ENCODE data around the gene NKX3-2. TPM values are rescaled to one million over a fixed set of nuclear protein-coding genes. Genes with fewer than 3 reads are reported as not detected.

NKX3-2 gene
- total RNA-seq, 1 experiment from 2014 or later: not detected

DNA sequence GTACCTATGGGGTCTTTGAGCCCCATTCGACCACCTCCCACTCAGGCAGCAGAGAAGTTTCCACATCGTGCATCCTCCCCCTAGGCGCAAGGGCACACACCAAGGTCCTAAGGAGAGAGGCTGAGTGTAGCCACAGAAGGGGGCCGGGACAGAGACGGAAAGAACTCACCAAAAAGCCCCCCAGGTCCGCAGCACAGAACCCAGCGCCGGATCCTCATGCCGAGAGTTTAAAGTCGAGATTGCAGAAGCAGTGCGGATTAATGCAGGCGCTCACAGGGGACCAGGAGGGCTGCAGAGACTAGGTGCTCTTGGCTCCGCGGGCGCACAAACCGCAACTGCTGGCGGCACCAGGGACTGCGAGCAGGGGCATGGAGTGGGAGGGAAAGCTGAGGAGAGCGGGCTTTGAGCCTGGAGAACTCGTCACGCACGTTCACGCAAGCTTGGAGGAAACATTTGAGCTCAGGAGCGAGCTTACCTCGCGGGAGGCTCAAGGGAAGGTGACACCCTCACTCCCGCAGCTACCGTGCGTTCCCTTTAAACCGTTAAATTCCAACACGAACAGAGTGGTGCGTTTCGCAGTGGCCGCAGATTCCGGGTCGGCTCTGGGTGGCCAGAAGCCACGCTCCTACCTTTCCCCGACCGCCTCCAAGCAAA is 8.5 kb downstream of the NKX3-2 start:
- Histone ChIP-seq H4K20me1 (ENCODE audit: insufficient read depth) (no peaks in the 10 kb centered on the region), H3K4me1 (replicated peaks; ENCODE audit: insufficient read depth) (no peaks in the 10 kb centered on the region), H3K9me2 (ENCODE audit: insufficient read depth) (no peaks in the 10 kb centered on the region), H3F3A (ENCODE audit: insufficient read depth, low read depth) (no peaks in the 10 kb centered on the region), H3K9me3 (ENCODE audit: insufficient read depth, low read depth) (no peaks in the 10 kb centered on the region), H3K4me2 (no peak overlapping the region), H3K36me3 (ENCODE audit: low read depth) (no peaks in the 10 kb centered on the region), H3K27ac (no peak overlapping the region), H3K27me3 (ENCODE audit: insufficient read depth, low read depth) (peaks cover 29% of the 10 kb centered on the region), H3K79me2 (ENCODE audit: low read depth) (no peaks in the 10 kb centered on the region), H3K4me3 (no peak overlapping the region), H2AFZ (no peak overlapping the region)
- DNase-seq: no peak
- CTCF ChIA-PET: no interaction called here
- POLR2A ChIA-PET (ENCODE audit: unreplicated experiment): no interaction called here
- intact Hi-C loops (cut with micrococcal nuclease; ENCODE audit: unreplicated experiment): no loop called here
- TF ChIP-seq, protein P1, sequence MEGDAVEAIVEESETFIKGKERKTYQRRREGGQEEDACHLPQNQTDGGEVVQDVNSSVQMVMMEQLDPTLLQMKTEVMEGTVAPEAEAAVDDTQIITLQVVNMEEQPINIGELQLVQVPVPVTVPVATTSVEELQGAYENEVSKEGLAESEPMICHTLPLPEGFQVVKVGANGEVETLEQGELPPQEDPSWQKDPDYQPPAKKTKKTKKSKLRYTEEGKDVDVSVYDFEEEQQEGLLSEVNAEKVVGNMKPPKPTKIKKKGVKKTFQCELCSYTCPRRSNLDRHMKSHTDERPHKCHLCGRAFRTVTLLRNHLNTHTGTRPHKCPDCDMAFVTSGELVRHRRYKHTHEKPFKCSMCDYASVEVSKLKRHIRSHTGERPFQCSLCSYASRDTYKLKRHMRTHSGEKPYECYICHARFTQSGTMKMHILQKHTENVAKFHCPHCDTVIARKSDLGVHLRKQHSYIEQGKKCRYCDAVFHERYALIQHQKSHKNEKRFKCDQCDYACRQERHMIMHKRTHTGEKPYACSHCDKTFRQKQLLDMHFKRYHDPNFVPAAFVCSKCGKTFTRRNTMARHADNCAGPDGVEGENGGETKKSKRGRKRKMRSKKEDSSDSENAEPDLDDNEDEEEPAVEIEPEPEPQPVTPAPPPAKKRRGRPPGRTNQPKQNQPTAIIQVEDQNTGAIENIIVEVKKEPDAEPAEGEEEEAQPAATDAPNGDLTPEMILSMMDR (conservative IDR thresholded peaks at IDR 0.05): no peak
- TF ChIP-seq EZH2 (IDR thresholded peaks at IDR 0.05; ENCODE audit: low read depth): no peak
- no TSS peak for BruUV-seq (replicated peaks)

DNA sequence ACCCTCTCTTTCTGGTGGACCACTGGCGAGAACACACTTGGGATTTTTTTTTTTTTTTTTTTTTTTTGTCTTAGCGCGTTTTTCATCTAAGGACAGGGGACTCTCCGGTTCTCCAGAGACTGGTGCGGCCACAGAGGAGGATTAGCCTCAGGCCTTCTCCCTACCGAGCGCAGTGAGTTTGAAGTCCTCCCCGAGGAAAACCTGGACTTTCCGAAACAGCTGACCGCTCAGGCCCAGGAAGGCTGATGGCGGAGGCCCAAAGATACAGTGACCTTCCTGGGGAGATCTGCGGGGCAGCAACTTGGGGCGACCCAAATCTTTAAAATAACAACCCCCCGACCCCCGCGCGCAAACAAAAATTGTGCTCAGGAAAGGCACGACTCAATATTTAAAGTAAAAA is 9.2 kb downstream of the NKX3-2 start:
- BruUV-seq (replicated peaks): no TSS peak
- ChIA-PET POLR2A (ENCODE audit: unreplicated experiment) (no interaction called here), CTCF (no interaction called here)
- H3K4me2 ChIP-seq: no peak overlapping the region
- no peak overlapping the region for H2AFZ ChIP-seq
- H3K9me2 ChIP-seq (ENCODE audit: insufficient read depth): no peaks in the 10 kb centered on the region
- H3K4me3 ChIP-seq: no peak overlapping the region
- TF ChIP-seq, protein P1 (conservative IDR thresholded peaks at IDR 0.05): no peak
- no peak for TF ChIP-seq EZH2 (IDR thresholded peaks at IDR 0.05; ENCODE audit: low read depth)
- no peaks in the 10 kb centered on the region for H3K79me2 ChIP-seq (ENCODE audit: low read depth)
- intact Hi-C loops (cut with micrococcal nuclease; ENCODE audit: unreplicated experiment): no loop called here
- no peaks in the 10 kb centered on the region for H3F3A ChIP-seq (ENCODE audit: insufficient read depth, low read depth)
- no peaks in the 10 kb centered on the region for H4K20me1 ChIP-seq (ENCODE audit: insufficient read depth)
- H3K36me3 ChIP-seq (ENCODE audit: low read depth): no peaks in the 10 kb centered on the region
- DNase-seq: no peak
- peaks cover 25% of the 10 kb centered on the region for H3K27me3 ChIP-seq (ENCODE audit: insufficient read depth, low read depth)
- H3K4me1 ChIP-seq (replicated peaks; ENCODE audit: insufficient read depth): no peaks in the 10 kb centered on the region
- H3K9me3 ChIP-seq (ENCODE audit: insufficient read depth, low read depth): no peaks in the 10 kb centered on the region
- no peak overlapping the region for H3K27ac ChIP-seq

DNA sequence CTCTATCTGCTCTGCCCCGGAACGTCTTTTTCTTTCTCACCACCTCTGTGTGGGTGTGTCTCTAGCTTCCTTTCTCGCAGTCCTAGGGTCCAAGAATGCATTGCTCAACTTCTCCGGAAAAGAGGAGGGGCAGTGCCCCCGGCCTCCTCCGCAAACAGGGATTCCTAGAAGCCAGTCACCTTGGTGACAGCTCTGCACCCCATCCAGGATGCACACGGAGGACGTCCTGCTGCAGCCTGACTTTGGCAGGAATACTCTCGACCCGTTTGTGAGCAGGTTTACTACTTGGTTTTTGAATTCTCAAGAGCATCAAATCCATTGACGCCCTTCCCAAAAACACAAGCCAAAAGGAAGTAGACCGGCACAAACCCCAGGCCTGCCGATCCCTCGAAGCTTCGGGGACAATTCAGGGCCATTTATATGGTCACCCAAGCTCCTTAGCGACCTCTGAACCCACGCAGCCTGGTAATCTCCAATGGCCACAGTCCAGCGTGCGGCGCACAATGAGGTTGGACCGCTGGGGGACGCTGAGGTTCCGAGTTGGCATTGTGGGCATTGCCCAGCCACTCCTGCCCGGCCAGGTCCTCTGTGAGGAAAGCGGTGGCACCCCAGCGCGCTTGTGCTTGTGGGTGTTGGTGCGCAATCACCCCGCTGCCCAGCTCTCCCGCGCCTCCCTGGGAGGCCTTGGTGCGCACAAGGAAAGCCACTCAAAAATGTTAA is 9.8 kb downstream of the NKX3-2 start:
- Histone ChIP-seq H4K20me1 (ENCODE audit: insufficient read depth) (no peaks in the 10 kb centered on the region), H3K4me2 (no peak overlapping the region), H3K36me3 (ENCODE audit: low read depth) (no peaks in the 10 kb centered on the region), H3K9me3 (ENCODE audit: insufficient read depth, low read depth) (no peaks in the 10 kb centered on the region), H3K27me3 (ENCODE audit: insufficient read depth, low read depth) (peaks cover 19% of the 10 kb centered on the region), H3F3A (ENCODE audit: insufficient read depth, low read depth) (no peaks in the 10 kb centered on the region), H2AFZ (no peak overlapping the region), H3K79me2 (ENCODE audit: low read depth) (no peaks in the 10 kb centered on the region), H3K4me3 (no peak overlapping the region), H3K4me1 (replicated peaks; ENCODE audit: insufficient read depth) (no peaks in the 10 kb centered on the region), H3K27ac (no peak overlapping the region), H3K9me2 (ENCODE audit: insufficient read depth) (no peaks in the 10 kb centered on the region)
- intact Hi-C loops (cut with micrococcal nuclease; ENCODE audit: unreplicated experiment): no loop called here
- ChIA-PET POLR2A (ENCODE audit: unreplicated experiment) (no interaction called here), CTCF (no interaction called here)
- TF ChIP-seq EZH2 (IDR thresholded peaks at IDR 0.05; ENCODE audit: low read depth): no peak
- TF ChIP-seq, protein P1 (conservative IDR thresholded peaks at IDR 0.05): no peak
- DNase-seq: no peak
- no TSS peak for BruUV-seq (replicated peaks)

Data from PC-9 (cell line).